Anterior cingulate cortex (tissue), 58 donors: Measurements from ENCODE around the gene IGFBP2.

Experiments
- DNase-seq, 58 donors: peaks; one replicate each; lab custom pipeline; 2025; lab: John Stamatoyannopoulos, UW

The IGFBP2 gene

DNA sequence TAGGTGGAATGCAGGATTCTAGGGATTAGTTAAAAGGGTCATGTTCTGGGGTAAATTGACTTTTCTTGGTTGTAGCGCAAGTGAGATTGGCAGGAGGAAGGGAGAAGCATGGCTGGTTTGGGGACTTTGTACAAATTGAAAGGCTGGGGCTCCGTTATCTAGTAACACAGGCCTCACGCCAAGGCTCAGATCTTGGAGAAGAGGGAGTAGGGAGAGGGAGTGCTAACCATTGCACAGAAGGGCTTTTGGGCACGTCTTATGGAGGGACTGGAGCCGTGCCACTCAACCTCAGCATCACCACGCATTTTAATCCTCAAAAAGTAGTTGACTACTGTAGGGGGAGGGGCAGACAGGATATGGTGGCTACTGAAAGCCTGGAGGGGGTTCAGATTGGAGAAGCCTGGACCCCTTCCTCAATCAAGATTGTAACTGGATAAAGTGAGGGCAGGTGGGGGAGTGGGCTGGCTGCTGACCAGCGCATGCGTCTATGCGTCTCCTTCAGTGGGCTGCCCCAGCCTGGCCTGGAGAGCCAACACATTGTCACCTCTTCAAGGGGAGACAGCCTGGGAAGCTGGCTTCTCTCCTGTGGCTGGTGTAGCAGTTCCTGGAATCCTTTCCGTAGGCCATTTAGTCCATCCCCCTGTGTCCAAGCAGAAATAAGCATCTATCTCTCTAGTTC lies 47.9 kb downstream of the IGFBP2 start:
- no peak for DNase-seq

DNA sequence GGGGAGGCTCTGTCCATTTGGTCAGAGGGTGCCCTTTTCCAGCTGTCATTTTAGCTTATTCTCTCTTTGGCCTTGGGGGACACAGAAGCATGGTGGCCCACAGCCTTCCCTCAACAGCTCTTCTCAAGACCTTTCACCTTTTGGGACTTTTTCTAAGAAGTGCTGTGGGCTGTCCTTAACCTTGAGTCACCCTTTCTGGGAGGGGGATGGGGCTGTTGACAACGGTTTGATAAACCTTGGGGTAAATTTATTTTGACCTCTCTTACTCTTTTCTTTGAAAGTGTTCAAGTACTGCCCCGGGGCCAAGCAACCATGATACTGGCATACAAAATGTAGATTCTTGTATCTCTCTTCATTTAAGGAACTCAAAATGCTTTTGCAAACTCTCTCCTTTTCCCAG lies 48.5 kb downstream of the IGFBP2 start:
- no peak for DNase-seq

DNA sequence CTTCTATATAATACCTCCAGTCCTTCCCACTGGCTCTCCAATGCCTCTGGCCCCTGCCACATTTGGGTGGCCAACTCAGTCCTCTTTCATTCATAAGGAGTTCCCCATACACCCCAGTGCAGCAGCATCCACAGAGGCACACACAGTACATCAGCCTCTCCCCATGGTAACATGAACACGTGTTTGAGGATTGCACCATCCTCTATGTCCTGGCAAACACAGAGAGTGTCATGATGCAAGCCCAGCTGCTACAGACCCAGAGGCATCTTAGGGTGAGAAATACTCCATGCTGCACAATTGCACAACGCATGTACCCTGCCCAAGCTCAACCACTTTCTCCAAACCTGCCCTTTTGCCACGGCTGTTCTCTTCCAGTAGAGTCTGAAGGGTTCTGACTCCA lies 50.6 kb downstream of the IGFBP2 start:
- DNase-seq = peak in 13 of 58 donors; percentile 3 to 70 (median 21)

DNA sequence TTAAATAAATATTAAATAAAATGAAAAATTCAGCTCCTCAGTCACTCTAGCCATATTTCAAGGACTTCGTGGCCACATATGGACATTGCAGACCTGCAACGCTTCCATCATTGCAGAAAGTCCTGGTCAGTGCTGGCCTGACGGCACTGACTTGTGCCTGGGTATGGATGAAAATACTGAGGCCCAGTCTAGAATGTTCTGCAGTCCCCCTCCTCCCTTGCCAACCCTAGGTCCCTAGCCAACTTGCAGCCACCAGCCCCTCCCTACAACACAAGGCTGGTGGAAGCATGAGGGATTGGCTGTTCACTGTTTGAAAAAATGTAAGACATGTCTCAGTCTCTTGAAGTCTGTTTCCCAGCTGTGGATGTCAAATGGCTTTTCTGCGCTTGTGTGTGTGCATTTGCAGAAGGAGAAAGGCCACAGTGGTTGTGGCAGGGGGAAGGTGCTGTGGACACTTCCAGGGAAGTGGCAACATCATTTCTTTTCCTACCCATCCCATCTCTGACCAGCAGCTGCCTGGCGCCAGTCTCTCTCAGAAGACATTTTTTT lies 52.2 kb downstream of the IGFBP2 start:
- DNase-seq = no peak

DNA sequence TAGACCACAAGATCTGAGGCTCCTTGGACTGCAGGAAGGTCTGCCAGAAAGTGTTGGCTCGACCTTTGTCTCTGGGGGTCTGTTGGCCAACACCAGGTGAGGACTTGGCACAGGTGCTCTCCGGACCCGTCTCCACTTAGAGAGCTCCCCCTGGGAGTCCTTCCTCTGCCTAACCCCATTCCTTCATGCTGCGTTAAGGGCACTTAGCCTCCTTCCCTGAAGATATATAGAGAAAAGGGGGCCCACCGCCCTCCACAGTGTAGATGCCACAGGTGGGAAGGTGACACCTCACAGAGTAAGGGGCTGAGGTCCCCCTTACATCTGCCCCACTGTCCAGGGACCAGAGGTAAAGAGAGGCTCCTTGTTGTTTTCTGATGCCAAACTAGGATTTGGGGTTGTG lies 53.9 kb downstream of the IGFBP2 start:
- DNase-seq = no peak

DNA sequence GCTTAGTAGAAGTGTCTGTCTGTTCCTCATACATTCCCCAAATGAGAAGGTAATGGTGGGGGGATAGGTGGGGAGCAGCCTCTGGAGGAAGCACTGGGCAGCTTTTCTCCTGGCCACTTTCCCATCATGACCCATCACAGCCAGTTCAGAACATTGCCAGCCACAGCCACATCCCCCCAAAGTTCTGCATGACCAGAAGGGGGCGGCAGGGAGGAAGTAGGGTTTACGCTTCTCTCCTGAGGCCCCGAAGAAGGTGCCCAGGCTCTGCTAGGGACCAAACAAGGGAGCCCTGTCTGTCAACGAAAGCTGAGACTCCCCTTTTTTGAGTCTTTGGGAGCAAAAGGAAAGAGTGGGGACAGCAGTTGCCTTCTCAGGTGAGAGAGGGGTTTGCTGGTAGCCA lies 54.4 kb downstream of the IGFBP2 start:
- DNase-seq = no peak

DNA sequence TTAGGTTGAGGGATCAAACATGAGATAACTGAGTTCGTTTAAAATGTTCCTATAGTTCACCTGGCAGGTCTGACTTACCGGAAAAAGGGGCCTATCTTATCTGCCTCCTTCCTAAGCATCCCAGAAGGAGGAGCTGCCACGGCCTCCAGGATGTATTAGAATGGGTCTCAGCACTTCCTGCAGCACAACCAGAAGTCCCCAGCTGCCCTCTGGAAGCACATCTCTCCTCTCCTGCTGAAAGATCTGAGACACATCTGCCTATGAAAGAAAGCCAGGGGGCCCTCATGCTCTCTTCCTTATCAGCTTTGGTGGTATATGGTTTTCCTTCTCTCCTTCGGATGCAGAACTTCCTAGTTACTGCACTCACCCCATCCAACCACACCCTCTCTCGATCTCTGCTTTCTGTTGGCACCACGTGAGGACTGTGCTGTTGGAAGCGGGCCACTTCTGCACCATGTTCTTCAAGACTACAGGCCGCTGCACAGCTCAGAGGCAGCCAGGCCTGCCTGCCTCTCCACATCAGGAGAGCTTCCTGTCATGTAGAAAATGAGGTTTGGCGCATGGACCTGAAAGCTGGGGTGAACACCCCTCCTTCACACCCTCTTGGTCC lies 55.6 kb downstream of the IGFBP2 start:
- DNase-seq = peak in 2 of 58 donors; percentile 6 to 7

DNA sequence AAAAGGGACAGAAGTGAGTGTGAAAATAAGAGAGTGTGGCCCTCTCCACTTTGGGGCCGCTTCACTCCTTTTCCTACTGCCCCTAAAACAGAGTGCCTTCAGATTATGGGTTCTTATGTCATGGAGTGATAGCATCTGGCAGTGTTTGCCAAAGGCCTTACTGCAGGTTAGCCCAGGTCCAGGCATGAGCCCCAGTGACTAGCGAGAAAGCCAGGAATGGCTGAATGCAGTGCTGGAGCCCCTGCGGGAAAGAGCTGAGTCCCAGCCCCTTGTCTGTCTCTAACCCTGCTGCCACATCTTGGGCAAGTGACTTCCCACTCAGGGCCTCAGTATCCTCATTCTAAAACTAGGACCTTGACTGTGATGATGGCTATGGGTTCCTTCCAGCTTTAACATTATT lies 56.2 kb downstream of the IGFBP2 start:
- DNase-seq = no peak

DNA sequence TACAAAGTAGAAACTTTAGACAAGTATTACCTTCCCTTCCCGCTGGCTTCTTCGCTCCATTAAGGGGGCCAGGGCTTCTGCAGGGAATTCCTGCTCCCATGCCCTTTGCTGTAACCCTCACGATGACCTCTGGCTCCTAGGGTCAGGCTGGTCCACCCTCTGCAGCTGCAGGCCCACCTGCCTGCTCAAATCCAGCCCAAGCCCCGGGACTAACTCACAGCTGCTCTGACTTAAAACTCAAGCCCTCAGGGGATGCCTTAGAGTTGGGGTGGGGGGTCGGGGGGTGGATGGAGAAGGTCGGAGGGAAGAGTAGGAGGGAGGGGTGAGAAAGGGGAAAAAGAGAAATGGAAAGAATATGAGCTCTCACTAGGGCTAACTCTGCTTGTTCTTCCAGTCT lies 57.2 kb downstream of the IGFBP2 start:
- DNase-seq = no peak

DNA sequence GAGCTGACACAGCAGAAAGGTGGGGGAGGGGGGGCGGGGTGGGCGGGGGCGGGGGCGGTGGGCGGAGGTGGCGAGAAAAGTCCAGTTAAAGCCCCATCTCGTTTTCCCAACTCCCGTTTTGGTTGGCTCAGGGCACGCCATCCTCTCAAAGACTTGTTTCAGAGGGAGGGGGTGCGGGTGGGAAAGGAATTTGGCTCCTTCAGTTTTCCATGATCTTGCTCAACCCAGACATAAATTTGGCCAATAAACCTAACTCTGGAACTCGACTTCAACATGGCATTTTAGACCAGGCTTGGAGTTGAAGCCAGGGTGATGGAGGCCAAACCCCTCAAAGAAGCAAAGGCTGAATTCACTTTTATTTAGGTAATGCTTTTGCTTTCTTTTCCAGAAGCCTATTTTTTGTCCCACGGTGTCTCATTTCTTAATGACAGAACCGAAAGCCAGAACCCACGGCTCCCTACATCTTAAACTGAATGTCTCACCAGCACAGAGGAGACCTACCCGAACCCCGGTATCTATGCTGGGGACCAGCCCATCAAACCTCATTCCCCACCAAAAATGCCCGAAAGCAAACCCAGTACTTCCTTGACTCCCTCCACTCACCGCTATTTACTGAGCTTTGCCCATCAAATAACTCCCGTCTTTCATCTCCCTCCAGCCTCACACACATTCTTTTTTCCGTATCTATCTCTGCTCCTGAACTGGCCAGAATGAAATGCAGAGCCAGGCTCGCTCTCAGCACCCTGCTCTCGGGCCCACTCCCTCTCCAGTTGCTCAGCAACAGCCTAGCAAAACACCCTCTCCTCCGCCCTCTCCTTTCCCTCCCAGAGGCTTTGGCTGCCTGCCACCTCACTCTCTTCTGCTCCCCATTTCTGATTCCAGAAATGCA lies 57.9 kb downstream of the IGFBP2 start:
- peak in 51 of 58 donors; percentile 20 to 86 (median 56) for DNase-seq

DNA sequence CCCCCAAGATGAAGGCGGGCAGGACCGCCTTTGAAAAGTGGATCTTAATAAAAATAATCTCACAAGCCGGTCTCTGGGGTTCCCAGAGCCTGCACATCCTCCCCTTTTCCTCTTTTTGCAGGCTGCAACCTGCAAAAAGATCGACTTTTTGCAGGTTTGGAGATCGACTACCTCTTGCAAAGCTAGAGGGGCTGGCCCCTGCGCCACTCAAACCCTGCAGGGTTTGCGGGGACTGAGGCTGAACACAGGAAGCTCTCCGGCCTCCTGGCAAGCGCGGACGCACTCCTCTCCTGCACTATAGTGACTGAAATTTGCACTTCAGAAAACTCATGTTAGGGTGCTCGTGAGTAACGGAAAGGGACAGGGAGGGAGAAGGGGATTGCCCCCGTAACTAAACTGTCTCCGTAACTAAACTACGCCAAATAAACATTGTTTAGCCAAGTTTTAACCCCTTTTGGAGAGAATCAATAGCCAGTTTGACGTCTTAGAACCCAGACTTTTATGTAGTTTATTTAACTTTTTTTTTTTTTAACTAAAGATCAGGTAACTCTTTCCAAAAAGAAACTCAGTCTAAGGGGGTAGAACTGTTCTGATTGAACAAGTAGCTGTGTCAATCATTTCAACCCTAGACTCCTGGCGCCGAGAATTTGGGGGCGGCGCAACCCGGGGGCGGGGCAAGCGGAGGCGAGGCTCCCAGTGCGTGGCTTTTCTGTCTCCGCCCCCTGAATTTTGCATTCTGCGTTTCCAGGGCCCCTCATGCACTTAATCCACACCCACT lies 59.6 kb downstream of the IGFBP2 start:
- peak in 47 of 58 donors; percentile 16 to 74 (median 49) for DNase-seq

DNA sequence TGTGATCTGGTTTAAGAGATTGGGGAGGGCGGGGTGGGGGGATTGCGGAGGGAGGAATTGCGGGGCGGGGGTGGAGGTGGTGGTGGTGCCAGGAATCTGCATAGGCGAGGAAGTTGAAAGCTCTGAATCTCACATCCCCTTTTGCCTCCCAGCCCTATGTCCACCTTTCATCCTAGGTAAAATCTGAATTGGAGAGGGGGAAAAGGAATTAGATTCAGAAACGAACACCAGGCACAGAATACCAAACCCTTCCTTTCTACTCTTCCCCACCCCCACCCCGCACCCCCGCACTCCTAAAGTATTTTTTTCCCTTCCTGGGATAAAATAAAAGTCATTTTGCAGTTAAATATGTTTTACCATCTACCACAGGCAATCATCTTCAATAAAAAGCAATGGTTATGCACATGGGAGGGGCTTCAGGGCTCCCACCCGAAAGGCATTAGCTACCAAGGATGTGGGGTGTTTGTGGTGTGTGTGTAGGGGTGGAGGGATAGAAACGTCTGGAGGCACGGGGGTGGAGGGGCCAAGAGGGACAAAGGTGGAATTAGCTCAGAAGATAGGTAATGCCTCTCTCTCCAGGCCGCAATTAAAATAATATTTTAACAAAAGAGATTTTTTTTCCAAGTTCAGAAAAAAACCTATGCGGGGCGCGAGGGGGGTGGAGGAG lies 60.3 kb downstream of the IGFBP2 start:
- peak in 2 of 58 donors; percentile 26 to 39 for DNase-seq

DNA sequence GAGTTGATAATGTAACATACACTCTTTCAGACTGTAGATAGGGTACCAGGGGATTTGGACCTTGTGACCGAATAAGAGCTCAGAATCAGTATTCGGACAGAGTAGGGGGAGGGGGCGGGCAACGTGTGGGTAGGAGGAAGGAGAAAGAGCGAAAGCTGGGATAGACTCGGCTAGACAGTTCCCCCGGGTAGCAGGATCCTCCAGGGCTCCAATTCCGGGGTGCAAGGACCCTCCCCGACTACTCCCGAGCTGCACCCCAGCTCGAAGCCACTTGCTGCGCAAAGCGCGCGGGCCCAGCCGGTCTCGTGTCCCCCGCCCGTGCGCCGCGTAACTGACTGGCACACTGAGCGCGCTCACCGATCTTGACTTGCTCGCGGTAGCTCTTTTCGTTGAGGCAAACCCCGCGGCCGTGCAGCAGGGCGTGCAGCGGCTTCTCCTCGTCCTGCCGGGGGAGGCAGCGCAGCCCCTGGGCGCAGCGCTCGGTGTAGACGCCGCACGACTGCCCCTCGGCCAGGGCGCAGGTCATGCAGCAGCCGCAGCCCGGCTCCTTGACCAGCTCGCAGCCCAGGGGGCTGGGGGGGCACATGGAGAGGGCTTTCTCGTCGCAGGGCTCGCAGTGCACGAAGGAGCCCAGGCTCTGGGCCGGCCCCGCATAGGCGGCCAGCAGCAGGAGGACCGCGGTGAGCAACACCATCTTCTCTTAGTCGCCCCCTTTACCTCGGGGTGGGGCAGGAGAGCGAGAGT lies 61.0 kb downstream of the IGFBP2 start:
- peak in 48 of 58 donors; percentile 14 to 73 (median 40) for DNase-seq

DNA sequence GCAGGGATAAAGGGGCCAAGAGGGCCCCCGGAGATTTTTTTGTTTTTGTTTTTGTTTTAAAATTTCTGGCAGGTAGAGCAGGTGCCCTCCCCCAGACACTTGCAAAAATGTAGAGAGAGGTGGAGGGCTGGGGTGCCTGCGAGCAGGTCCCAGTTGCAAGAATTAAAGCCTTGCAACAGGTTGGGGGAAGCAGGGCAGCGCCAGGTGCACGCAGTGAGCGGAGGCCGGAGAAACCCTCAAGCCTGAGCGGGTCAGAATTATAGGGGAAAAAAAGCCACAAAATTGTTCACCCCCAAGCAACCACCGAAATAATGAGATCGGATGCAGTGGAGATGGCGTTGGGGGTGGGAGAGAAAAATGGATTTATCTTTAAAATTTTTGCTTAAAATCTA lies 61.6 kb downstream of the IGFBP2 start:
- no peak for DNase-seq

DNA sequence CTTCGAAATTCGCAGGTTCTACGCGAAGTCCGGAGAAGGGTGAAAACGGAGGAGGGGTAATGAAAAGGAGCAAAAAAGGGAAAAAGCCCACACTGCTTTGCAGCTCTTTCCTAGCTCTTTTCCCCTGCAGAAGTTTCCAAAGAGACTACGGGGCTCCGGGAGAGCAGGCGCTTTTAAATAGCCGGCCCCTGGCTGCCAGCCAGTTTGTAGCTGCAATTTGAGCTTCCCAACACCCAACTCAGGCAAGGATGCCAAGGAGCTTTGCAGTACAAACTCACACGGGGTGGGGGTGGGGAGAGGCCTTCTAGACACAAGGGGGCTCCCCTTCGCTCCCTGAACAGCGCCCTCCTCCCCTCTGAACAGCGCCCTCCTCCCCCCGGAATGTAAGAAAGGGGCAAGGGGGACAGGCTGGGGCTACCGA lies 62.2 kb downstream of the IGFBP2 start, which contains the start of gene IGFBP5:
IGFBP5 (minus strand) TSS at position 149 of the 421 bp plus-strand sequence. CDS start 774 bp downstream, outside the sequence.
- peak in 55 of 58 donors; percentile 20 to 85 (median 67) for DNase-seq

DNA sequence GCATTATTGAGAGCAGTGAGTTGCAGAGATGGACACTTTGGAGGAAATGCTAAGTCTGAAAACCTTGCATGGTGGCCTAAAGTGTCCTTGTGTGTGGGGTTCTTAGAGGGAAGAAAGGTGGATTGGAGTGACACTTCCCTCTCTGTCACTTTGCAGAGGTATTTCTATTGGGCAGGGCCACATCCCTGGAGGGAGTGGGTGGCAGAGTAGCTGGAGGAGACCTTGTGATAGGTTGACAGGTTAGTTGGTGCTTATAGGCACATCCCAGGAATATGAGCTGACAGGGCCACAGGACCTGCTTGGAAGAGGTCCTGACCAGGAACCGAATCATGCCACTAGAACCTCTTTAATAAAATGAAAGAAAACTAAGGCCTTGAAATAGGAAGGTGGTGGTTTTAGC lies 63.1 kb downstream of the IGFBP2 start:
- peak in 5 of 58 donors; percentile 7 to 60 (median 34) for DNase-seq

DNA sequence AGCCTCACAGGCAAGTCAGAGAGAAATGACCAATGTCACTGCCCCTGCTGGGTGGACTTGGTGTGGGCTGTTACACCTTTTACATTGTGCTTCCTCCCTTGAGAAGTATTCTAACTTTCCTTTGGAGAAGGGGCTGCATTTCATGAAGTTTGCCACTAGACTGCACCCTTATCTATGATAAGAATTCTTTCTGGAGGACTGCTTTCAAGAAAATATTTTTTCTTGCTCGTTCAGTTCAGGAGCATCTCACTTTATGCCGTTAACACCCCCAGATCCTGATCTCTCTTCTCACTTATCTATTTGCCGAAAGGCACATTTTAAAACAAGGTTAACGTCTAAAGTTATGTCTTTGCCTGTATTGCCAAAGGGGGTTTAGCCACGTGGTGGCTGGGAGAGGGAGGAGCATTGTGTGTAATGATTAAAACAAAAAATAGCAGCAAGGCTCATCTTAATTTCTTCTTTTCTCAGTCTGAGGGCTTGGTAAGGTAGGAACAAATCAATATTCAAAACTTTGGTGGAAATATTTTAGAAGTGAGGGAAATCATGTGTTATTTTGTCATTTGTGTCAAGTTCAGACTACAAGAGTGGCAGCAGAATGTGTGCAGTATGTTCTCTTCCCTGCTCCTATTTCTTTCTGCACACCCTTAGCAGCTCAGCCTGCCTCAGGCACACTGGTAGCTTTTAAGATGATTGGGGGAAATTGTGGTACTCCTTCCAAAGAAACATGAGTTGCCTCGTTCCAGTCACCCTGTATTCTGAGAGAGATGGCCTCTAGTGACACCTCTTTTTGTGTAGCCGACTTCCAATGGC lies 63.7 kb downstream of the IGFBP2 start:
- DNase-seq = peak in 5 of 58 donors; percentile 16 to 60 (median 28)

DNA sequence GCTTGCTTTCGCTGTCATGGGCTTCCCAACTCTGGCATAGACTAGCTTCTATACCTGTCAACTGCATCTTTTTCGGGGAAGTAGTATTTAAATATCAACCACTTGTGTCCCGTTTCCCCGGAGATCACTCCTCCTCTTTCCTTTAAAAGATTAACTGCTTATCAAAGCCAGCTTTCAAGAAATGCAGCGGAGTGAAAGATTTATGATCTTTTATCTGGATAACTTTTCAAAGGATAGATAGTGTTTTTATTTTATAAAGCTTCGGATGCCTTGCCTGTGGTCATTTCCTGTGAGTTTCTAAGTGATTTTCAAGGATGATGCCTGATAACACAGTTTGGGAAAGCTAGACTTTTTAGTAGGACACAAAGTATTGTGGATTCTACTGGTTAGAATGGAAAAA lies 65.1 kb downstream of the IGFBP2 start:
- DNase-seq = no peak
